Naive B cell (primary cell): ENCODE measurements around the gene SLC7A11. TPM values are rescaled to one million over a fixed set of nuclear protein-coding genes. Genes with fewer than 3 reads are reported as not detected.

Experiments
- ATAC-seq, 2 donors: fragments of 150-1000 bp; cut with Tn5 transposase; 2 replicates each; pipeline ENCODE4 v1.10.0; 2021; ENCODE audit warnings: low read depth in 2 of 2, mild to moderate bottlenecking in 2 of 2, moderate library complexity in 2 of 2
- DNase-seq: peaks from one replicate; pipeline ENCODE4 v3.0.0; 2022
- H3K27ac Mint-ChIP-seq, 6 donors: one replicate each; pipeline ENCODE4 v1.8.0; 2020 to 2022; ENCODE audit warnings: mild to moderate bottlenecking in 6 of 6, mixed read lengths in 6 of 6, moderate library complexity in 5 of 6, inconsistent platforms in 2 of 6
- H3K27me3 Mint-ChIP-seq, 3 donors: one replicate each; pipeline ENCODE4 v1.8.0; 2021 to 2022; ENCODE audit warnings: mixed read lengths in 3 of 3, mild to moderate bottlenecking in 1 of 3
- H3K36me3 Mint-ChIP-seq, 2 donors: one replicate each; pipeline ENCODE4 v1.8.0; 2020 to 2022; ENCODE audit warnings: mixed read lengths in 2 of 2, inconsistent platforms in 1 of 2, mild to moderate bottlenecking in 1 of 2
- H3K4me1 Mint-ChIP-seq, 3 donors: one replicate each; pipeline ENCODE4 v1.8.0; 2020 to 2022; ENCODE audit warnings: mixed read lengths in 3 of 3, inconsistent platforms in 1 of 3, mild to moderate bottlenecking in 1 of 3, moderate library complexity in 1 of 3
- H3K4me3 Mint-ChIP-seq, 8 donors: one replicate each; pipeline ENCODE4 v1.8.0; 2020 to 2022; ENCODE audit warnings: mild to moderate bottlenecking in 8 of 8, mixed read lengths in 8 of 8, moderate library complexity in 8 of 8, inconsistent platforms in 2 of 8
- H3K9me3 Mint-ChIP-seq, 7 donors: one replicate each; pipeline ENCODE4 v1.8.0; 2020 to 2022; ENCODE audit warnings: mixed read lengths in 7 of 7, mild to moderate bottlenecking in 5 of 7, inconsistent platforms in 2 of 7, moderate library complexity in 1 of 7
- polyA plus RNA-seq, 6 donors: library from polyadenylated mRNA; unstranded; fragments of 300-500 nt; fragmentation: Illumina TruSeq; gene quantifications; one replicate each; pipeline ENCODE4 v1.2.3, GENCODE V29; 2021; ENCODE audit warnings: low read depth in 6 of 6

Gene SLC7A11
- polyA plus RNA-seq, 6 donors from 2014 or later, result not detected

- H3K27ac Mint-ChIP-seq, result no peak overlapping the region
- no peaks in the 10 kb centered on the region for H3K36me3 Mint-ChIP-seq
- no peak for ATAC-seq
- peaks cover 0 to 3% (median 0%) of the 10 kb centered on the region in 3 donors for H3K4me1 Mint-ChIP-seq
- H3K27me3 Mint-ChIP-seq, result peaks cover 0 to 16% (median 0%) of the 10 kb centered on the region in 3 donors
- no peak overlapping the region for H3K4me3 Mint-ChIP-seq
- DNase-seq, result no peak
- peaks cover 0 to 2% (median 0%) of the 10 kb centered on the region in 7 donors for H3K9me3 Mint-ChIP-seq
Observed at GRCh38 chr4:138259824-138260223, 17.7 kb upstream of the SLC7A11 start.

GRCh38 chr4:138259271-138259670 is 17.1 kb upstream of the SLC7A11 start:
- no peak overlapping the region for H3K27ac Mint-ChIP-seq

GRCh38 chr4:138256608-138257007 is 14.5 kb upstream of the SLC7A11 start:
- Mint-ChIP-seq H3K27me3 (peaks cover 0 to 4% (median 0%) of the 10 kb centered on the region in 3 donors), H3K27ac (no peak overlapping the region), H3K4me1 (peaks cover 0 to 4% (median 0%) of the 10 kb centered on the region in 3 donors), H3K36me3 (no peaks in the 10 kb centered on the region), H3K9me3 (peaks cover 0 to 2% (median 0%) of the 10 kb centered on the region in 7 donors), H3K4me3 (no peak overlapping the region)
- no peak for ATAC-seq
- no peak for DNase-seq

More at GRCh38 chr4:138259271-138259670, 17.1 kb upstream of the SLC7A11 start:
- Mint-ChIP-seq H3K27me3 (peaks cover 0 to 12% (median 0%) of the 10 kb centered on the region in 3 donors), H3K4me1 (peaks cover 0 to 4% (median 0%) of the 10 kb centered on the region in 3 donors), H3K36me3 (no peaks in the 10 kb centered on the region), H3K9me3 (peaks cover 0 to 2% (median 0%) of the 10 kb centered on the region in 7 donors), H3K4me3 (no peak overlapping the region)
- DNase-seq (no peak), ATAC-seq (no peak)

- ATAC-seq, result no peak
Observed at GRCh38 chr4:138255917-138256597, 13.9 kb upstream of the SLC7A11 start.

GRCh38 chr4:138252551-138252950 is 10.4 kb upstream of the SLC7A11 start:
- Mint-ChIP-seq H3K27ac (no peak overlapping the region), H3K27me3 (peaks cover 0 to 4% (median 0%) of the 10 kb centered on the region in 3 donors), H3K9me3 (peaks cover 0 to 2% (median 0%) of the 10 kb centered on the region in 7 donors), H3K36me3 (no peaks in the 10 kb centered on the region), H3K4me1 (peaks cover 0 to 4% (median 0%) of the 10 kb centered on the region in 3 donors), H3K4me3 (no peak overlapping the region)
- DNase-seq (no peak), ATAC-seq (no peak)

More at GRCh38 chr4:138255917-138256597, 13.9 kb upstream of the SLC7A11 start:
- H3K27ac Mint-ChIP-seq, result no peak overlapping the region
- H3K27me3 Mint-ChIP-seq, result peaks cover 0 to 4% (median 0%) of the 10 kb centered on the region in 3 donors
- DNase-seq, result no peak
- H3K9me3 Mint-ChIP-seq, result peaks cover 0 to 2% (median 0%) of the 10 kb centered on the region in 7 donors
- peaks cover 0 to 4% (median 0%) of the 10 kb centered on the region in 3 donors for H3K4me1 Mint-ChIP-seq
- no peak overlapping the region for H3K4me3 Mint-ChIP-seq
- H3K36me3 Mint-ChIP-seq, result no peaks in the 10 kb centered on the region

GRCh38 chr4:138251938-138252337 is 9.8 kb upstream of the SLC7A11 start:
- DNase-seq, result no peak
- Mint-ChIP-seq H3K4me3 (no peak overlapping the region), H3K36me3 (no peaks in the 10 kb centered on the region), H3K4me1 (peaks cover 0 to 4% (median 0%) of the 10 kb centered on the region in 3 donors), H3K27ac (no peak overlapping the region), H3K9me3 (peaks cover 0 to 2% (median 0%) of the 10 kb centered on the region in 7 donors), H3K27me3 (peaks cover 0 to 1% (median 0%) of the 10 kb centered on the region in 3 donors)
- no peak for ATAC-seq

- Mint-ChIP-seq H3K27ac (no peak overlapping the region), H3K9me3 (no peaks in the 10 kb centered on the region), H3K27me3 (no peaks in the 10 kb centered on the region), H3K4me3 (no peak overlapping the region), H3K4me1 (no peaks in the 10 kb centered on the region), H3K36me3 (no peaks in the 10 kb centered on the region)
- ATAC-seq, result no peak
- DNase-seq, result no peak
Observed at GRCh38 chr4:138249132-138249531, 7.0 kb upstream of the SLC7A11 start.

- no peak for ATAC-seq
- Mint-ChIP-seq H3K36me3 (no peaks in the 10 kb centered on the region), H3K27ac (no peak overlapping the region), H3K4me3 (no peak overlapping the region), H3K4me1 (no peaks in the 10 kb centered on the region), H3K27me3 (no peaks in the 10 kb centered on the region), H3K9me3 (no peaks in the 10 kb centered on the region)
- no peak for DNase-seq
Observed at GRCh38 chr4:138248058-138248457, 5.9 kb upstream of the SLC7A11 start.

GRCh38 chr4:138247643-138248042 is 5.5 kb upstream of the SLC7A11 start:
- ATAC-seq (no peak), DNase-seq (no peak)
- H3K36me3 Mint-ChIP-seq, result no peaks in the 10 kb centered on the region
- H3K4me3 Mint-ChIP-seq, result no peak overlapping the region
- no peaks in the 10 kb centered on the region for H3K4me1 Mint-ChIP-seq
- no peaks in the 10 kb centered on the region for H3K27me3 Mint-ChIP-seq
- H3K9me3 Mint-ChIP-seq, result no peaks in the 10 kb centered on the region
- no peak overlapping the region for H3K27ac Mint-ChIP-seq

- Mint-ChIP-seq H3K27ac (no peak overlapping the region), H3K36me3 (no peaks in the 10 kb centered on the region), H3K4me3 (no peak overlapping the region), H3K9me3 (no peaks in the 10 kb centered on the region), H3K27me3 (peaks cover 0 to 5% (median 0%) of the 10 kb centered on the region in 3 donors), H3K4me1 (peaks cover 11 to 14% (median 11%) of the 10 kb centered on the region in 3 donors)
- ATAC-seq (no peak), DNase-seq (no peak)
Observed at GRCh38 chr4:138243369-138243768, 1.2 kb upstream of the SLC7A11 start.

GRCh38 chr4:138242834-138243156 is 646 bp upstream of the SLC7A11 start:
- DNase-seq (no peak), ATAC-seq (no peak)
- Mint-ChIP-seq H3K27ac (no peak overlapping the region), H3K4me3 (peak overlapping the region in 3 of 8 donors; percentile 62 to 84 (median 64)), H3K27me3 (peaks cover 0 to 5% (median 0%) of the 10 kb centered on the region in 3 donors), H3K4me1 (peaks cover 11 to 14% (median 11%) of the 10 kb centered on the region in 3 donors), H3K36me3 (no peaks in the 10 kb centered on the region), H3K9me3 (no peaks in the 10 kb centered on the region)

GRCh38 chr4:138241281-138242075 is 671 bp downstream of the SLC7A11 start:
- DNase-seq, result no peak
- ATAC-seq, result no peak
- Mint-ChIP-seq H3K4me3 (peak overlapping the region; percentile 62 to 87 (median 75)), H3K36me3 (no peaks in the 10 kb centered on the region), H3K27me3 (peaks cover 0 to 5% (median 0%) of the 10 kb centered on the region in 3 donors), H3K27ac (peak overlapping the region in 1 of 6 donors; percentile 53), H3K9me3 (no peaks in the 10 kb centered on the region), H3K4me1 (peaks cover 11 to 14% (median 11%) of the 10 kb centered on the region in 3 donors)

- no peak overlapping the region for H3K27ac Mint-ChIP-seq
- DNase-seq, result no peak
- no peak for ATAC-seq
- H3K27me3 Mint-ChIP-seq, result peaks cover 0 to 5% (median 0%) of the 10 kb centered on the region in 3 donors
- H3K36me3 Mint-ChIP-seq, result no peaks in the 10 kb centered on the region
- H3K4me1 Mint-ChIP-seq, result peaks cover 11 to 14% (median 11%) of the 10 kb centered on the region in 3 donors
- H3K4me3 Mint-ChIP-seq, result no peak overlapping the region
- H3K9me3 Mint-ChIP-seq, result no peaks in the 10 kb centered on the region
Observed at GRCh38 chr4:138239491-138239890, 2.7 kb downstream of the SLC7A11 start.
